ENCODE measurements around the gene PGP. TPM values are rescaled to one million over a fixed set of nuclear protein-coding genes. Genes with fewer than 3 reads are reported as not detected.

PGP gene
- polyA plus RNA-seq, 1 donor (not counting 4 experiments of a cell fraction or from before 2014, with no cell fraction given) = 10.3 TPM

GRCh38 chr16:2179576-2179975 is 35.1 kb downstream of the PGP start:
- H3K9me3 ChIP-seq (ENCODE audit: control insufficient read depth, low read depth, low read length) = no peaks in the 10 kb centered on the region
- no peak overlapping the region for H3K4me3 ChIP-seq (ENCODE audit: control insufficient read depth in 2 of 3, extremely low read depth in 1 of 3, insufficient read depth in 2 of 3, low read depth in 1 of 3, low read length in 3 of 3)
- peaks cover 2% of the 10 kb centered on the region for H3K27me3 ChIP-seq (ENCODE audit: control insufficient read depth, extremely low read depth, insufficient read depth, low read length)
- H4K20me1 ChIP-seq (ENCODE audit: control insufficient read depth, extremely low read depth, insufficient read depth, low read length) = no peaks in the 10 kb centered on the region
- peak overlapping the region; percentile 6 for H3K4me2 ChIP-seq (ENCODE audit: control insufficient read depth, extremely low read depth, insufficient read depth, low read depth, low read length)
- FAIRE-seq (no peak), DNase-seq (ENCODE audit: low read depth, low spot score) (no peak)
- H3K4me1 ChIP-seq (ENCODE audit: control insufficient read depth, extremely low read depth, insufficient read depth, low read length) = peaks cover 4% of the 10 kb centered on the region
- H3K27ac ChIP-seq (ENCODE audit: control insufficient read depth, insufficient read depth, low read length) = no peak overlapping the region
- H3K9me1 ChIP-seq (ENCODE audit: control insufficient read depth, extremely low read depth, insufficient read depth, low read length) = no peaks in the 10 kb centered on the region
- no peak overlapping the region for H3K9ac ChIP-seq (ENCODE audit: control insufficient read depth, extremely low read depth, insufficient read depth, low read length)
- dilution Hi-C loops (cut with MboI; ENCODE audit: extremely low pct_ligation_motif_present, low sequenced_read_pairs) = no loop called here
- H3K79me2 ChIP-seq (ENCODE audit: control insufficient read depth, insufficient read depth, low read length) = no peaks in the 10 kb centered on the region
- TF ChIP-seq CTCF (optimal IDR thresholded peaks at IDR 0.05 in 1 of 3, IDR thresholded peaks at IDR 0.05 in 1 of 3, conservative IDR thresholded peaks at IDR 0.05 in 1 of 3; ENCODE audit: extremely low read depth in 1 of 3, insufficient read depth in 2 of 3, low read length in 3 of 3) = no peak
- TF ChIP-seq EZH2 (IDR thresholded peaks at IDR 0.05; ENCODE audit: low read length) = no peak
- peaks cover 18 to 21% of the 10 kb centered on the region in 2 experiments for H3K36me3 ChIP-seq (ENCODE audit: control insufficient read depth in 2 of 2, extremely low read depth in 1 of 2, insufficient read depth in 2 of 2, low read length in 2 of 2)
- H2AFZ ChIP-seq (ENCODE audit: control insufficient read depth, low read length) = no peak overlapping the region

- peaks cover 19 to 25% of the 10 kb centered on the region in 2 experiments for H3K36me3 ChIP-seq (ENCODE audit: control insufficient read depth in 2 of 2, extremely low read depth in 1 of 2, insufficient read depth in 2 of 2, low read length in 2 of 2)
- dilution Hi-C loops (cut with MboI; ENCODE audit: extremely low pct_ligation_motif_present, low sequenced_read_pairs) = no loop called here
- FAIRE-seq (no peak), DNase-seq (ENCODE audit: low read depth, low spot score) (no peak)
- H3K9ac ChIP-seq (ENCODE audit: control insufficient read depth, extremely low read depth, insufficient read depth, low read length) = no peak overlapping the region
- H3K79me2 ChIP-seq (ENCODE audit: control insufficient read depth, insufficient read depth, low read length) = no peaks in the 10 kb centered on the region
- no peak for TF ChIP-seq EZH2 (IDR thresholded peaks at IDR 0.05; ENCODE audit: low read length)
- TF ChIP-seq CTCF (optimal IDR thresholded peaks at IDR 0.05 in 1 of 3, IDR thresholded peaks at IDR 0.05 in 1 of 3, conservative IDR thresholded peaks at IDR 0.05 in 1 of 3; ENCODE audit: extremely low read depth in 1 of 3, insufficient read depth in 2 of 3, low read length in 3 of 3) = no peak
- peaks cover 4% of the 10 kb centered on the region for H3K4me1 ChIP-seq (ENCODE audit: control insufficient read depth, extremely low read depth, insufficient read depth, low read length)
- H3K27me3 ChIP-seq (ENCODE audit: control insufficient read depth, extremely low read depth, insufficient read depth, low read length) = peaks cover 2% of the 10 kb centered on the region
- peak overlapping the region in 1 of 3 experiments; percentile 8 for H3K4me3 ChIP-seq (ENCODE audit: control insufficient read depth in 2 of 3, extremely low read depth in 1 of 3, insufficient read depth in 2 of 3, low read depth in 1 of 3, low read length in 3 of 3)
- no peak overlapping the region for H2AFZ ChIP-seq (ENCODE audit: control insufficient read depth, low read length)
- H3K4me2 ChIP-seq (ENCODE audit: control insufficient read depth, extremely low read depth, insufficient read depth, low read depth, low read length) = peak overlapping the region; percentile 6
- no peak overlapping the region for H3K27ac ChIP-seq (ENCODE audit: control insufficient read depth, insufficient read depth, low read length)
- H3K9me1 ChIP-seq (ENCODE audit: control insufficient read depth, extremely low read depth, insufficient read depth, low read length) = no peaks in the 10 kb centered on the region
- H4K20me1 ChIP-seq (ENCODE audit: control insufficient read depth, extremely low read depth, insufficient read depth, low read length) = no peaks in the 10 kb centered on the region
- H3K9me3 ChIP-seq (ENCODE audit: control insufficient read depth, low read depth, low read length) = no peaks in the 10 kb centered on the region
Measured at GRCh38 chr16:2179107-2179501, 35.5 kb downstream of the PGP start.
